Upper lobe of left lung (tissue), 4 donors: Measurements from ENCODE around the gene TOMM40.

Experiments used
- POLR2A ChIP-seq, 4 donors: fragments of 450-650 bp; IDR thresholded peaks; one replicate each; pipeline ENCODE4 v1.5.1; 2016 to 2017; ENCODE audit warnings: antibody characterized with exemption in 4 of 4, mild to moderate bottlenecking in 2 of 4
- TF ChIP-seq, protein P1 (sequence below), 6 experiments: fragments of 450-650 bp in 4 of 6; fragments of 200-600 bp in 2 of 6; sonication (generic) in 2 of 6; IDR thresholded peaks; one replicate each; pipeline ENCODE4 v1.5.1; 2016 to 2019; ENCODE audit warnings: antibody characterized with exemption in 6 of 6

DNA sequence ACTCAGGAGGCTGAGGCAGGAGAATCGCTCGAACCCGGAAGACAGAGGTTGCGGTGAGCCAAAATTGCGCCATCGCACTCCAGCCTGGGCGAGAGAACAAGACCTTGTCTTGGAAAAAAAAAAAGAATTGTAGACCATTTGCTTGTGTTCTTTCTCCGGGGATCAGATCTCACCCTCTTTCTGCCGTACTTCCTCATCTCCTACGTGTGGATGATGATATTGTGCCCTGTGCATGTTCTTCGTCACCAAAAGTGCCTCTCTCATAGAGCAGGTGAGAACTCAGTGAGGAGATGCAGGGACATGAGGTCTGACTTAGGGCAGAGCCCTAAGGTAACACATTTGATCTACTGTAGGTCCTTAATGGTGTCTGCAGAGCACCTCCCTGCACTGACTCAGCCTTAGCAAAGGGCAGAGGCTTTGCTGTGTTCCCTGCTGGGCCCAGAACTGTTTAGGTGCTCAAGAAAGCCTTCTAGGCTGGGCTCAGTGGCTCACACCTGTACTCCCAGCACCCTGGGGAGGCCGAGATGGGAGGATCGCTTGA lies 56.1 kb downstream of the TOMM40 start:
- TF ChIP-seq, protein P1, sequence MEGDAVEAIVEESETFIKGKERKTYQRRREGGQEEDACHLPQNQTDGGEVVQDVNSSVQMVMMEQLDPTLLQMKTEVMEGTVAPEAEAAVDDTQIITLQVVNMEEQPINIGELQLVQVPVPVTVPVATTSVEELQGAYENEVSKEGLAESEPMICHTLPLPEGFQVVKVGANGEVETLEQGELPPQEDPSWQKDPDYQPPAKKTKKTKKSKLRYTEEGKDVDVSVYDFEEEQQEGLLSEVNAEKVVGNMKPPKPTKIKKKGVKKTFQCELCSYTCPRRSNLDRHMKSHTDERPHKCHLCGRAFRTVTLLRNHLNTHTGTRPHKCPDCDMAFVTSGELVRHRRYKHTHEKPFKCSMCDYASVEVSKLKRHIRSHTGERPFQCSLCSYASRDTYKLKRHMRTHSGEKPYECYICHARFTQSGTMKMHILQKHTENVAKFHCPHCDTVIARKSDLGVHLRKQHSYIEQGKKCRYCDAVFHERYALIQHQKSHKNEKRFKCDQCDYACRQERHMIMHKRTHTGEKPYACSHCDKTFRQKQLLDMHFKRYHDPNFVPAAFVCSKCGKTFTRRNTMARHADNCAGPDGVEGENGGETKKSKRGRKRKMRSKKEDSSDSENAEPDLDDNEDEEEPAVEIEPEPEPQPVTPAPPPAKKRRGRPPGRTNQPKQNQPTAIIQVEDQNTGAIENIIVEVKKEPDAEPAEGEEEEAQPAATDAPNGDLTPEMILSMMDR (IDR thresholded peaks at IDR 0.05), result no peak
- peak in 1 of 4 donors; percentile 20 for TF ChIP-seq POLR2A (IDR thresholded peaks at IDR 0.05)
